Measurements from ENCODE around the gene RUNX2.

- no peak for TF ChIP-seq TOX (CRISPR knock-in tag; IDR thresholded peaks at IDR 0.05; ENCODE audit: borderline replicate concordance)
- no peak for TF ChIP-seq POU6F1 (CRISPR knock-in tag; IDR thresholded peaks at IDR 0.05; ENCODE audit: borderline replicate concordance, low read depth)
Observed at GRCh38 chr6:45387236-45387635, 59.1 kb downstream of the RUNX2 start.
